H1 (cell line): ENCODE measurements around the gene ACBD4. TPM values are rescaled to one million over a fixed set of nuclear protein-coding genes. Genes with fewer than 3 reads are reported as not detected.

Experiments
- ASH2L ChIP-seq: fragments of 200-600, 300-600 bp; sonication (generic); IDR thresholded peaks from one replicate; pipeline ENCODE4 v1.7.1; 2017; ENCODE audit warnings: low read length
- CREB1 ChIP-seq: IDR thresholded peaks from 2 replicates; pipeline ENCODE4 v1.6.1; 2012; ENCODE audit warnings: inconsistent platforms
- GABPA ChIP-seq: IDR thresholded peaks from 2 replicates; pipeline ENCODE4 v1.6.1; 2011; ENCODE audit warnings: mild to moderate bottlenecking, low read length, moderate library complexity, borderline replicate concordance; ENCODE audit not compliant: insufficient read depth
- HDAC6 ChIP-seq: IDR thresholded peaks from one replicate; pipeline ENCODE4 v1.7.1; 2012; ENCODE audit warnings: low read depth, mild to moderate bottlenecking, inconsistent platforms, low read length, moderate library complexity
- PHF8 ChIP-seq: fragments of 200-600 bp; sonication (generic); conservative IDR thresholded peaks from 2 replicates; pipeline ENCODE4 v1.7.1; 2012; ENCODE audit warnings: low read depth, mild to moderate bottlenecking, inconsistent platforms, low read length, moderate library complexity
- RXRA ChIP-seq: IDR thresholded peaks from 2 replicates; pipeline ENCODE4 v1.6.1; 2011; ENCODE audit warnings: low read depth, mild to moderate bottlenecking, low read length, moderate library complexity; ENCODE audit not compliant: insufficient read depth
- TEAD4 ChIP-seq: IDR thresholded peaks from 2 replicates; pipeline ENCODE4 v1.6.1; 2012; ENCODE audit warnings: low read depth, low read length, inconsistent platforms, mixed read lengths
- YY1 ChIP-seq: IDR thresholded peaks from 2 replicates; pipeline ENCODE4 v1.6.1; 2011; ENCODE audit warnings: low read depth, mild to moderate bottlenecking, low read length
- polyA plus RNA-seq, 7 experiments: library from polyadenylated mRNA; depleted of rRNA in 3 of 7; stranded (reverse) in 5 of 7; unstranded in 2 of 7; fragments of >200 nt in 5 of 7; fragments of 200-250 nt in 2 of 7; gene quantifications; 1 replicate in 5 of 7; 2 replicates in 1 of 7; 4 replicates in 1 of 7; pipeline versions ENCODE4 v1.2.1 to v1.2.3, GENCODE V29; 2011 to 2013; ENCODE audit warnings: missing spikeins in 2 of 7, mixed read lengths in 2 of 7
- total RNA-seq: library from RNA; stranded (reverse); fragmentation: NEBNext Ultra II Directional; extraction: Animal tissue kit (Norgen Biotek cat#: 25700); gene quantifications from 2 replicates; pipeline ENCODE4 v1.2.1, GENCODE V29; 2021
- TF ChIP-seq, protein P1 (sequence below): fragments of 300-600 bp; sonication (generic); IDR thresholded peaks from 2 replicates; pipeline ENCODE4 v1.7.1; 2012; ENCODE audit warnings: low read length, moderate library complexity, mild to moderate bottlenecking, inconsistent platforms; ENCODE audit not compliant: insufficient replicate concordance

The ACBD4 gene
- total and polyA plus RNA-seq, 2 of the 8 experiments (the other 6 are each of a cell fraction or from before 2014, with no cell fraction given): 7.3 to 10.7 TPM

DNA sequence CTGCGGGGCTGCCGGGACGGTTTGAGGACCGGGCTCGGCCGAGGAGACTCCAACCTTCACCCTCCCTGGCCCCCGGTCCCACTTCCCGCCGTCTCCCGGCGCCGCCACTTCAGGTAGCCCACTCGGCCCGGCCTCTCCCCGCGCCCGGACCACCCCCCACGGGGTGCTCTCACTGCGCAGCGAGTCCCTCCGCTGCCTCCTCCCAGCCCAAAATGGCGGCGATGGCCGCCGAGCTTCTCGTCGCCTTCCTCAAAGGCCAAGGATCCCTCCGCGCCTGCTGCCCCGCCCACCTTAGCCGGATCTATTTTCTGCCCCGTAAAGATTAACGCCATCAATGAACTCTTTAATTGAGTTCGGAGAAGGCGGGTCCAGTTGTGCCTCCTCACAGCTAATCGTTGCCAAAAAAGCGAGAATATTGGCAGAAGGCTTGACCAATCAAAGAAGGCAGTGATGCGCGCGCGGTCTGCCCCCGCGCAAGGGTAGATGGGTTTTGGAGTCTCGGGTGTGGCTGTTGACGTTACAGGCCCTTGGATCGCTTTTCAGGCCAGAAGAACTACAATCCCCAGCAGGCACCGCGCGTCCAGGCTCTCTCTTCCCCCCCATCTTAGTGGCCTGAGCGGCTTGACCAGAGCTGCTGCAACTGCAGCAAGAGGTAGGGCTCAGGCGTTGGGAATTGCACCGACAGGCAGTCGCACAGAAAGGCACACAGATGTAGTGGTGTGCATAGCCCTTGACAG is 26.0 kb downstream of the ACBD4 start, which contains the start of gene HEXIM2 (continued):
- TF ChIP-seq GABPA (no peak), ASH2L (peak; percentile 81), YY1 (peak; percentile 99), RXRA (no peak), PHF8 (peak; percentile 99), TEAD4 (0 out of 2 replicates have a peak, but pooled peaks have one; percentile 28), HDAC6 (no peak), CREB1 (peak; percentile 83)
- TF ChIP-seq, protein P1, sequence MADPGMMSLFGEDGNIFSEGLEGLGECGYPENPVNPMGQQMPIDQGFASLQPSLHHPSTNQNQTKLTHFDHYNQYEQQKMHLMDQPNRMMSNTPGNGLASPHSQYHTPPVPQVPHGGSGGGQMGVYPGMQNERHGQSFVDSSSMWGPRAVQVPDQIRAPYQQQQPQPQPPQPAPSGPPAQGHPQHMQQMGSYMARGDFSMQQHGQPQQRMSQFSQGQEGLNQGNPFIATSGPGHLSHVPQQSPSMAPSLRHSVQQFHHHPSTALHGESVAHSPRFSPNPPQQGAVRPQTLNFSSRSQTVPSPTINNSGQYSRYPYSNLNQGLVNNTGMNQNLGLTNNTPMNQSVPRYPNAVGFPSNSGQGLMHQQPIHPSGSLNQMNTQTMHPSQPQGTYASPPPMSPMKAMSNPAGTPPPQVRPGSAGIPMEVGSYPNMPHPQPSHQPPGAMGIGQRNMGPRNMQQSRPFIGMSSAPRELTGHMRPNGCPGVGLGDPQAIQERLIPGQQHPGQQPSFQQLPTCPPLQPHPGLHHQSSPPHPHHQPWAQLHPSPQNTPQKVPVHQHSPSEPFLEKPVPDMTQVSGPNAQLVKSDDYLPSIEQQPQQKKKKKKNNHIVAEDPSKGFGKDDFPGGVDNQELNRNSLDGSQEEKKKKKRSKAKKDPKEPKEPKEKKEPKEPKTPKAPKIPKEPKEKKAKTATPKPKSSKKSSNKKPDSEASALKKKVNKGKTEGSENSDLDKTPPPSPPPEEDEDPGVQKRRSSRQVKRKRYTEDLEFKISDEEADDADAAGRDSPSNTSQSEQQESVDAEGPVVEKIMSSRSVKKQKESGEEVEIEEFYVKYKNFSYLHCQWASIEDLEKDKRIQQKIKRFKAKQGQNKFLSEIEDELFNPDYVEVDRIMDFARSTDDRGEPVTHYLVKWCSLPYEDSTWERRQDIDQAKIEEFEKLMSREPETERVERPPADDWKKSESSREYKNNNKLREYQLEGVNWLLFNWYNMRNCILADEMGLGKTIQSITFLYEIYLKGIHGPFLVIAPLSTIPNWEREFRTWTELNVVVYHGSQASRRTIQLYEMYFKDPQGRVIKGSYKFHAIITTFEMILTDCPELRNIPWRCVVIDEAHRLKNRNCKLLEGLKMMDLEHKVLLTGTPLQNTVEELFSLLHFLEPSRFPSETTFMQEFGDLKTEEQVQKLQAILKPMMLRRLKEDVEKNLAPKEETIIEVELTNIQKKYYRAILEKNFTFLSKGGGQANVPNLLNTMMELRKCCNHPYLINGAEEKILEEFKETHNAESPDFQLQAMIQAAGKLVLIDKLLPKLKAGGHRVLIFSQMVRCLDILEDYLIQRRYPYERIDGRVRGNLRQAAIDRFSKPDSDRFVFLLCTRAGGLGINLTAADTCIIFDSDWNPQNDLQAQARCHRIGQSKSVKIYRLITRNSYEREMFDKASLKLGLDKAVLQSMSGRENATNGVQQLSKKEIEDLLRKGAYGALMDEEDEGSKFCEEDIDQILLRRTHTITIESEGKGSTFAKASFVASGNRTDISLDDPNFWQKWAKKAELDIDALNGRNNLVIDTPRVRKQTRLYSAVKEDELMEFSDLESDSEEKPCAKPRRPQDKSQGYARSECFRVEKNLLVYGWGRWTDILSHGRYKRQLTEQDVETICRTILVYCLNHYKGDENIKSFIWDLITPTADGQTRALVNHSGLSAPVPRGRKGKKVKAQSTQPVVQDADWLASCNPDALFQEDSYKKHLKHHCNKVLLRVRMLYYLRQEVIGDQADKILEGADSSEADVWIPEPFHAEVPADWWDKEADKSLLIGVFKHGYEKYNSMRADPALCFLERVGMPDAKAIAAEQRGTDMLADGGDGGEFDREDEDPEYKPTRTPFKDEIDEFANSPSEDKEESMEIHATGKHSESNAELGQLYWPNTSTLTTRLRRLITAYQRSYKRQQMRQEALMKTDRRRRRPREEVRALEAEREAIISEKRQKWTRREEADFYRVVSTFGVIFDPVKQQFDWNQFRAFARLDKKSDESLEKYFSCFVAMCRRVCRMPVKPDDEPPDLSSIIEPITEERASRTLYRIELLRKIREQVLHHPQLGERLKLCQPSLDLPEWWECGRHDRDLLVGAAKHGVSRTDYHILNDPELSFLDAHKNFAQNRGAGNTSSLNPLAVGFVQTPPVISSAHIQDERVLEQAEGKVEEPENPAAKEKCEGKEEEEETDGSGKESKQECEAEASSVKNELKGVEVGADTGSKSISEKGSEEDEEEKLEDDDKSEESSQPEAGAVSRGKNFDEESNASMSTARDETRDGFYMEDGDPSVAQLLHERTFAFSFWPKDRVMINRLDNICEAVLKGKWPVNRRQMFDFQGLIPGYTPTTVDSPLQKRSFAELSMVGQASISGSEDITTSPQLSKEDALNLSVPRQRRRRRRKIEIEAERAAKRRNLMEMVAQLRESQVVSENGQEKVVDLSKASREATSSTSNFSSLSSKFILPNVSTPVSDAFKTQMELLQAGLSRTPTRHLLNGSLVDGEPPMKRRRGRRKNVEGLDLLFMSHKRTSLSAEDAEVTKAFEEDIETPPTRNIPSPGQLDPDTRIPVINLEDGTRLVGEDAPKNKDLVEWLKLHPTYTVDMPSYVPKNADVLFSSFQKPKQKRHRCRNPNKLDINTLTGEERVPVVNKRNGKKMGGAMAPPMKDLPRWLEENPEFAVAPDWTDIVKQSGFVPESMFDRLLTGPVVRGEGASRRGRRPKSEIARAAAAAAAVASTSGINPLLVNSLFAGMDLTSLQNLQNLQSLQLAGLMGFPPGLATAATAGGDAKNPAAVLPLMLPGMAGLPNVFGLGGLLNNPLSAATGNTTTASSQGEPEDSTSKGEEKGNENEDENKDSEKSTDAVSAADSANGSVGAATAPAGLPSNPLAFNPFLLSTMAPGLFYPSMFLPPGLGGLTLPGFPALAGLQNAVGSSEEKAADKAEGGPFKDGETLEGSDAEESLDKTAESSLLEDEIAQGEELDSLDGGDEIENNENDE: no peak
